Psoas muscle (tissue), 8 donors: Measurements from ENCODE around the gene GBP5. TPM values are rescaled to one million over a fixed set of nuclear protein-coding genes. Genes with fewer than 3 reads are reported as not detected.
A peak's percentile ranks its signal among the peaks of the same experiment; 100 is the strongest.

Experiments used
- ATAC-seq, 4 donors: fragments of 200-7000 bp; cut with Tn5 transposase; one replicate each; pipeline ENCODE4 v1.9.1; 2020; ENCODE audit warnings: moderate library complexity in 3 of 4, mild to moderate bottlenecking in 2 of 4
- DNase-seq, 2 donors: peaks; one replicate each; pipeline ENCODE4 v3.0.0-alpha.2; 2020
- H3K27ac ChIP-seq: fragments of 200-600 bp; one replicate; pipeline ENCODE4 v1.8.0; 2022
- H3K27me3 ChIP-seq, 3 donors: fragments of 200-600 bp in 1 of 3; one replicate each; pipeline versions ENCODE4 v1.6.1 to v1.8.0; 2013 to 2022; ENCODE audit warnings: low read length in 2 of 3, mild to moderate bottlenecking in 2 of 3, moderate library complexity in 1 of 3; ENCODE audit not compliant: insufficient read depth in 3 of 3
- H3K36me3 ChIP-seq, 2 donors: fragments of 200-600 bp in 1 of 2; one replicate each; pipeline versions ENCODE4 v1.6.1 to v1.8.0; 2013 to 2022; ENCODE audit warnings: low read depth in 1 of 2, mild to moderate bottlenecking in 1 of 2, moderate library complexity in 1 of 2; ENCODE audit not compliant: insufficient read depth in 1 of 2
- H3K4me1 ChIP-seq: fragments of 200-600 bp; one replicate; pipeline ENCODE4 v1.8.0; 2022
- H3K4me3 ChIP-seq: fragments of 200-600 bp; one replicate; pipeline ENCODE4 v1.8.0; 2022; ENCODE audit warnings: mild to moderate bottlenecking
- H3K9me3 ChIP-seq: fragments of 200-600 bp; one replicate; pipeline ENCODE4 v1.8.0; 2022
- WGBS, 3 donors: extraction: QIAGEN DNeasy Blood & Tissue Kit; methylation state at CpG; one replicate each; pipeline versions ENCODE4 v1.1.6 to v1.1.7; 2013; 5-methylcytosine and 5-hydroxymethylcytosine counted together
- intact Hi-C, 2 donors: fragments of 100-400 bp; cut with DNase I; formaldehyde crosslinking; loops; one replicate each; pipeline versions ENCODE4 v1.11.0 to v1.14.2; 2022
- polyA plus RNA-seq, 3 donors: library from polyadenylated mRNA; stranded (reverse); fragments of 200-250 nt; gene quantifications; one replicate each; pipeline ENCODE4 v1.2.3, GENCODE V29; 2013
- total RNA-seq, 4 donors: library from RNA; stranded (reverse); fragmentation: NEBNext Ultra II Directional in 2 of 4; extraction: Animal tissue kit (Norgen Biotek cat#: 25700) in 2 of 4; gene quantifications; one replicate each; pipeline versions ENCODE4 v1.2.1 to v1.2.4, GENCODE V29; 2021 to 2023
- TF ChIP-seq, protein P1 (sequence below): fragments of 200-600 bp; IDR thresholded peaks from one replicate; pipeline ENCODE4 v1.8.0; 2022; ENCODE audit warnings: antibody characterized with exemption
- donor health status: healthy with polysubstance abuse.
- donor health status: DM: no; HTN: no; CAD: no; lungs with moderate emphysema.
- donor health status: Bipolar disorder and iron deficiency.
- donor health status: healthy.
- donor health status: DM: yes; HTN: yes; CAD: no.
- donor health status: DM: no; HTN: no; CAD: no.
- donor health status: DM: no; HTN: no; CAD: no.
- donor health status: DM: yes; HTN: yes; CAD: no.

The GBP5 gene
- total and polyA plus RNA-seq, 7 donors, result 0.16 to 0.74 (median 0.29) TPM

DNA sequence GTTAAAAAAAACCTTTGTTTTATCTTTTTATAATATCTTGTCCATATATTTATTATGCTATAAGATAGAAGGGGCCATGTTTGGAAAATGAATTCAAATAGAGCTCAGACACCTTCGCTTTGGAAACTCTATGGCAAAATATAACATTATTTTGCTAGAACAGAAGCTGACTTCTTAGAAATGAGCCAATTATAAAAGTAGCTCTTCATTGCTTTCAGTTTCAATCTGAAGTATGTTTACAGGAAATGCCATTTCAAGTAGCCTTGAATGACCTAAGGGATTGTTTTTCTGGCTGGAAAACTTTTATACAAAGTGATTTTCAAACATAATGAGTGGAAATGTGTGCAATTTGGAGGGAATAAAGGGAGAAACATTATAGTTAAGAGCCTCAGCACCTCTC lies 37.8 kb upstream of the GBP5 start:
- Histone ChIP-seq H3K9me3 (peaks cover 4% of the 10 kb centered on the region), H3K4me3 (no peak overlapping the region), H3K27me3 (no peaks in the 10 kb centered on the region), H3K4me1 (peaks cover 10% of the 10 kb centered on the region), H3K36me3 (no peaks in the 10 kb centered on the region), H3K27ac (peak overlapping the region; percentile 25)
- no peak for ATAC-seq
- DNase-seq, result no peak
- TF ChIP-seq, protein P1, sequence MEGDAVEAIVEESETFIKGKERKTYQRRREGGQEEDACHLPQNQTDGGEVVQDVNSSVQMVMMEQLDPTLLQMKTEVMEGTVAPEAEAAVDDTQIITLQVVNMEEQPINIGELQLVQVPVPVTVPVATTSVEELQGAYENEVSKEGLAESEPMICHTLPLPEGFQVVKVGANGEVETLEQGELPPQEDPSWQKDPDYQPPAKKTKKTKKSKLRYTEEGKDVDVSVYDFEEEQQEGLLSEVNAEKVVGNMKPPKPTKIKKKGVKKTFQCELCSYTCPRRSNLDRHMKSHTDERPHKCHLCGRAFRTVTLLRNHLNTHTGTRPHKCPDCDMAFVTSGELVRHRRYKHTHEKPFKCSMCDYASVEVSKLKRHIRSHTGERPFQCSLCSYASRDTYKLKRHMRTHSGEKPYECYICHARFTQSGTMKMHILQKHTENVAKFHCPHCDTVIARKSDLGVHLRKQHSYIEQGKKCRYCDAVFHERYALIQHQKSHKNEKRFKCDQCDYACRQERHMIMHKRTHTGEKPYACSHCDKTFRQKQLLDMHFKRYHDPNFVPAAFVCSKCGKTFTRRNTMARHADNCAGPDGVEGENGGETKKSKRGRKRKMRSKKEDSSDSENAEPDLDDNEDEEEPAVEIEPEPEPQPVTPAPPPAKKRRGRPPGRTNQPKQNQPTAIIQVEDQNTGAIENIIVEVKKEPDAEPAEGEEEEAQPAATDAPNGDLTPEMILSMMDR, result no peak
- intact Hi-C loops, result no loop called here
- WGBS, 3 donors, result 26 to 55% (median 53%) methylated on average over 1 of the region's 1 CpG

DNA sequence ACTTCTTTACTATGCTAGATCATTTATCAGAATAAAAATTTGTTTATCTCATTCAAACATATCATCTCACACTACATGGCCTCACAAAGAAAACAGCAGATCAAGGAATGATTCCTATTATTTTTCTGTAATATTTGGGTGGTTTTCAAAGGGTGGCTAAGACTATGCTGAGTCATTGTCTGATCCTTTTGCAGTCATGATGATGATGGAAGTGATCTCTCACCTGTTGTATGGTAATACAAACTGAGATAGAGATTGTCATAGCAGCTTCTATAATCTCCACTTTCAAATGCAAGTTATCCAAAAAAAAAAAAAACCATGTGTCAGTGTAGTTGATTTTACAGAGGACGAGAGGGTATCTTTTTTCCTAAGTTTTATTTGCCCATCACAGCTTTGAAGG lies 37.2 kb upstream of the GBP5 start:
- intact Hi-C loops, result no loop called here

DNA sequence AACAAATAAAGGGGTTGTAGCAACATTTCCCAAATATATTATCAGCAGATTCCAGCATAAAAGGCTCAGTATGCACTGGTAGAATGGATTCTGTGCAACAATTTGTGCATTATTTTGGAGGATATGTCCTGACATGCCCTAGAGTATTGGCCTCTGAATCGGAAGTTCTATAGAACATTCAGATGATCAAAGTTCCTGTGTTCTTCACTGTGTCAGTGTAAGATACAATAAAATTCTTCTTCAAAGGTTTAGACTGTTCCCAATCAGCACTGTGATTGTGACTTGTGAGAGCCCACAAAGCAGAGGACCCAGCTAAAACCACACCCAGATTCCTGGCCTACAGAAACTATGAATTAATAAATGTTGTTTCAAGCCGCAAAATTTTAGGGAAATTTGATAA lies 33.6 kb upstream of the GBP5 start:
- TF ChIP-seq, protein P1, result no peak
- Histone ChIP-seq H3K4me3 (no peak overlapping the region), H3K27me3 (no peaks in the 10 kb centered on the region), H3K36me3 (no peaks in the 10 kb centered on the region), H3K9me3 (no peaks in the 10 kb centered on the region), H3K27ac (no peak overlapping the region), H3K4me1 (peaks cover 10% of the 10 kb centered on the region)
- intact Hi-C loops, result no loop called here
- WGBS, 3 donors, result 81 to 91% (median 91%) methylated on average over 2 of the region's 2 CpGs
- ATAC-seq, result no peak
- no peak for DNase-seq

More for the DNA sequence above, 37.2 kb upstream of the GBP5 start:
- Histone ChIP-seq H3K36me3 (no peaks in the 10 kb centered on the region), H3K27ac (peak overlapping the region; percentile 25), H3K27me3 (no peaks in the 10 kb centered on the region), H3K4me1 (peaks cover 10% of the 10 kb centered on the region), H3K4me3 (no peak overlapping the region), H3K9me3 (peaks cover 3% of the 10 kb centered on the region)
- DNase-seq (no peak), ATAC-seq (no peak)
- 33 to 38% (median 37%) methylated on average over 1 of the region's 1 CpG for WGBS, 3 donors
- TF ChIP-seq, protein P1, result no peak

DNA sequence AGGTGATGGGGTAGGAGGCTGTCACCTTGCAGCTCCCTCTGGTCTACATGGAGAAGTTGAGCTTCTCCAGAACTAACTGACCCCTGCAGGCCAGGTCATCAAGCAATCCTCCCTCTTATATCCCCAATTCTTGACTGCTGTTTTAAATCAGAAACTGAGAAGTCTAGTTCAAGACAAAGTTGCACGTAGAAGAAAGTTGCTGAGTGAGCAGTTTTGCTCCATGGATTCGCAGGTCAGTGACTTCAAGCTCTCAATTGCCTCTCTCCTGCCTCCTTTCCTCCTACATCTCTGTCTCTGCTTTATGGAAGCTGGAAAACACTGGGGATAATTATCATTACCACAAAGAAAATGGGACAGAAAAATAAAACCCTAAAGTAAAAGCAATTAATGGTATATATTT lies 32.8 kb upstream of the GBP5 start:
- WGBS, 3 donors, result 63 to 75% (median 68%) methylated on average over 2 of the region's 2 CpGs
- Histone ChIP-seq H3K27me3 (no peaks in the 10 kb centered on the region), H3K4me1 (peaks cover 3% of the 10 kb centered on the region), H3K36me3 (no peaks in the 10 kb centered on the region), H3K9me3 (no peaks in the 10 kb centered on the region), H3K27ac (no peak overlapping the region), H3K4me3 (no peak overlapping the region)
- intact Hi-C loops, result no loop called here
- DNase-seq (no peak), ATAC-seq (no peak)
- TF ChIP-seq, protein P1, result no peak

DNA sequence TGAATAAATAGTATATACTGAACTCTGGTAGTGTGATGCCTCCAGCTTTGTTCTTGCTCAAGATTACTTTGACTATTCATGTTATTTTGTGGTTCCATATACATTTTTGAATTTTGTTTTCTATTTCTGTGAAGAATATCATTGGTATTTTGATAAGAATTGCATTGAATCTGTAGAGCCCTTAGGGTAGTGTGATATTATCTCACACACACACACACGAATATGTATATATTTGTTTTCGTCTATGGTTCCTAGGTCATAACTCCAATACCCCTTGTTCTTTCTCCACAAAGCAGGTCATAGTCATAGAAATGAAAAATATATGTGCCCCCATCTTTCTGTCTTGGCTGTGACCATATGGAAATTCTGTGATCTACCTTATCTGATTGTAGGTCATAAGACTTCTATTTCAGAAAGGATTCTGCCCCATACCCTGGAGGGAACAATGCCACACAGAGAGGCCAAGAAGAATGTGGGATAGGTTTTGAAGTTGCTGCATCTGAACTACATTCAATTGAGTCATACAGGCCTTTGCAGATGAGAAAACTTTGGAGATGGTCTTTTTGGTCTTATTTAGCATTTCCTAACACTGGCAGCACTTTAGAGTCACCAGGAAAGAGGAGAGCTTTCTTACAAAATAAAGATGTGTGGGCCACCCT lies 32.0 kb upstream of the GBP5 start:
- H3K4me3 ChIP-seq, result no peak overlapping the region
- H3K9me3 ChIP-seq, result no peaks in the 10 kb centered on the region
- no peaks in the 10 kb centered on the region for H3K27me3 ChIP-seq
- intact Hi-C loops, result no loop called here
- DNase-seq (no peak), ATAC-seq (no peak)
- H3K4me1 ChIP-seq, result no peaks in the 10 kb centered on the region
- no peak overlapping the region for H3K27ac ChIP-seq
- no peaks in the 10 kb centered on the region for H3K36me3 ChIP-seq
- 89 to 98% (median 94%) methylated on average over 2 of the region's 2 CpGs for WGBS, 3 donors
- TF ChIP-seq, protein P1, result no peak
